AG08395 (cell line): ENCODE results near the gene KIF19.
"Not testable (repeated sequence)": the region's sequence is repeated elsewhere in the genome, so short reads cannot be mapped to it uniquely, and the experiment has no call there.

Experiments
- DNase-seq: peaks from one replicate; pipeline ENCODE4 v3.0.0; 2012; ENCODE audit warnings: mixed read lengths, low spot score

KIF19 gene

GRCh38 chr17:74389937-74390679, 64.1 kb downstream of the KIF19 start:
- DNase-seq = no peak

DNA sequence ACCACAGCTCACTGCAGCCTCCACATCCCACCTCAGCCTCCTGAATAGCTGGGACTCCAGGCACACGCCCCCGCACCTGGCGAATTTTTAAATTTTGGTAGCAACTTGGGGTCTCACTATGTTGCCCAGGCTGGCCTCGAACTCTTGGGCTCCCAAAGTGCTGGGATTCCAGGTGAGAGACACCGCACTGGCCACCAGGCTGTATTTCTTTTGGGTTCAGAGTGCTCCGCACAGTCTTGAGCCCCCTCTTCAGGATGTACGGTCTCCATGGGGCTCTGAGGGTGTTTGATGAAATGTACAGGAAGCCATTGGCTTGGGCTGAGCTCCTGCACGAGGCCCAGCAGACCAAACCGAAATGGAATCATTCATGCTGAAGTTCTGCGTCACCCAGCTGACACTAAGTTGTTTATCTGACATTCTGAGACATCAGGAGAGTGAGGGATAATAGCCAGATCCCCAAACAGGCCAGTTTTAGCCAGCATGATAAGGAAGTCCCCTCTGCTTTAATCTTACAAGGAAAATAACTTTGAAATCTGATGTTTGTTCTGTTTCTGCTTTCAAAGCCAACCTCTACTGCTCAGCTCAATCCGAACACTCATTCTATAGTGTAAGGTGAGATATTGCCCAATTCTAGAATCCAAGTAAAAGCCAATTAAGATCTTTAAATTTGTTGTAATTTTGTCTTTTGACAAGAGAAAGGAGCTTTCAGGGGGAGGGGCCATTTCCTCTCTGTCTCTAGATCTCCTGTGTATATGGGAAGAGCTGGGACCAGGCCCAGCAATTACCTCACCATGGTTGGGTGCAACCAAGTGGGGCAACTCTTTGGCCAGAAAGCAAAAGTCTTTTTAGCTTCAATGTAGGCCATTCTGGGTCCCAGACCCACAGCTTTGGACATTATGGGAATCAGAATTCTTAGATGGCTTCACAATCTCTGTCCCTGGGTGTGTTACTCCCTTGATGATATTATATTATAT, 64.9 kb downstream of the KIF19 start:
- no peak for DNase-seq

GRCh38 chr17:74391771-74392170, 65.7 kb downstream of the KIF19 start:
- DNase-seq = no peak

DNA sequence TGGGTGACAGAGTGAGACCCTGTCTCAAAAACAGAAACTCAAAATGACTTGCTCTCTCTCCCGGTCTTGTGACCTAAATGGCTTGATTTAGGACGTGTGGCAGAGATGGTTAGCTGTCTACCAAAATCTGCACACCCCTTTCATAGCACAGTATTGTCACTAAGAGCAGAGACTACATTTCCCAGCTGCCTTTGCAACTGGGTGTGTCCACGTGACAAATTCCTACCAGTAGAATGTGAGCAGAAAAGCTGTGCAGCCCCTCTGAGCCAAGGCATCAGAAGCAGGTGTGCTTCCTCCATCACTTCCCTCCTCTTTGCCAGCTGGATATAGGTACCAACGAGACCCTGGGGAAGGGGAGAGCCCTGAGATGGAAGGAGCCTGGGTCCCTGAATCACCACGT, 66.8 kb downstream of the KIF19 start:
- DNase-seq = no peak

- DNase-seq = no peak
Measured at GRCh38 chr17:74393346-74393942, 67.4 kb downstream of the KIF19 start.

GRCh38 chr17:74394275-74394950, 68.4 kb downstream of the KIF19 start:
- DNase-seq = no peak

- no peak for DNase-seq
Measured at GRCh38 chr17:74394977-74395376, 69.0 kb downstream of the KIF19 start.

DNA sequence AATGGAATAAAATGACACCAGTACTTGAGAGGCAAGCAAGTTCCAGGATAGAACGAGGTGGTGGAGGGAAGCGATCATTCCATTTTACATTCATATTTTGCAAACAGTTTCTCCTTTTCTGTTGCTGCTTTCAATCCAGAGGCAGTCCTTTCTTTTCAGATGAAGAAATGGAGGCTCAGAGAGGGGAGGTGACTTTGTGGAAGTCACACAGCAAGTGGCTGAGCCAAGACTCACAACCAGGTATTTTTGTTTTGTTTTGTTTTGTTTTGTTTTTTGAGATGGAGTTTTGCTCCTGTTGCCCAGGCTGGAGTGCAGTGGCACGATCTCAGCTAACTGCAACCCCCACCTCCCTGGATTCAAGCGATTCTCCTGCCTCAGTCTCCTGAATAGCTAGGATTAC, 70.5 kb downstream of the KIF19 start:
- no peak for DNase-seq

- no peak for DNase-seq
Measured at GRCh38 chr17:74402048-74402447, 76.0 kb downstream of the KIF19 start.

DNA sequence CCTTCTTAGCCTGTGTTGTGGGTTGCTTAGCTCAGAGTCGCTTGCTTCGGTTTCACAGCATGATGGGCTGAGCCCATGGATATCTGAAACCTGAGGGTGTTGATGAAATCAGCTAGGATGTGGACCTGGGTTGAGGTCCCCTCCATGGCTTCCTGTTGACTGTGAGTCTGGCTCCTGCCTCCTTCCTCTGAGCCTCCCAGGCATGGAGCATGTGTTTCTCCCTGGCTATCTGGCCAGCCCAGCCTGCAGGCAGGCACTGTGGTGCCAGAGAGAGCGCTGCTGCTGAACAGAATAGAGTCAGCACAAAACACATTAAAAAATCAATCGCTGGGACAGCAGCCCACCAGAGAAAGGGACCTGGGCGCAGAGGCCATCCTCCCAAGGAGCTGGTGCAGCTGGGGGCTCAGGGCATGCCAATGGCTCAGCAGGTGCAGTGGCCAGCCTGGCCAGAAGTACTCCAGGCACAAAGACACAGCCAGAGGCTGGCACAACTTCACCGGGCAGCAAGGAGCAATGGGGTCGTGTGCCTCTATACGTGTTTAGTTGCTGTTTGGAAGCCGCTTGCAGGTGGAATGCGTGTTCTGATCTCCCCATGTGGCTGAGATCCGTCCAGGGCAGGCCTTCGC, 77.6 kb downstream of the KIF19 start:
- no peak for DNase-seq

DNA sequence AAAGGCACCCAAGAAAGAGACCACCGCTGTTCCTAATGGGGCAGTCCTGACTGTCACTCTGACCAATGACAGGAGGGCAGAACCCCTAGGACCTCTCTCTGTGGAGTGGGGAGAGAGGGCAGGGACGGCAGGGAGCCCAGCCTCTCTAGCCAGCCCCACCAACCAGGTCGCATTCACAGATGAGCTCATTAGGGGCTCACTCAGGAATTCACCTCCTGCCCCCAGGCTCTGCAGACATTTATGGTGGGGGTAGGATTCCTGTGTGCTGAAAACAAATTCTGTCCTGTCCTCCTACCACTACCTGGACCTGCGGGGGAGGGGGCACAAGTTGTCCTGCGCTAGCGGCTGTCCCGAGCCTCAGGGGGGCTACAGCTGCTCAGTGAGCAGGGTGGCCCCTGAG, 78.2 kb downstream of the KIF19 start:
- no peak for DNase-seq

DNA sequence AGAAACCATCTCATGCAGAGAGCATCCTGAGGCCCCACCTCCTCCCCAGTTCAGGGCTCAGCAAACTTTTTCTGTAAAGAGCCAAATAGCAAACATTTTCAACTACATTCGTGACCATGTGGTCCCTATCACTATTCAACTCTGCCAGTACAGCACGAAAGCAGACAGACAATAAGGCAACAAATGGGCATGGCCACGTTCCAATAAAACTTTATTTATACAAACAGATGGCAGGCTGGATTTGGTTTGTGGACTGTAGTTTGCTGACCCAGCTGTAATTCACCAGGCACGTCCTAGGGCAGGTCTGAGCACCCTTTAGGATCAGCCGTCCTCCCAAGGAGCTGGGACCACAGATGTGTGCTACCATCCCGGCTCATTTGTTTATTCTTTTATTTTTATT, 78.8 kb downstream of the KIF19 start:
- DNase-seq = no peak

DNA sequence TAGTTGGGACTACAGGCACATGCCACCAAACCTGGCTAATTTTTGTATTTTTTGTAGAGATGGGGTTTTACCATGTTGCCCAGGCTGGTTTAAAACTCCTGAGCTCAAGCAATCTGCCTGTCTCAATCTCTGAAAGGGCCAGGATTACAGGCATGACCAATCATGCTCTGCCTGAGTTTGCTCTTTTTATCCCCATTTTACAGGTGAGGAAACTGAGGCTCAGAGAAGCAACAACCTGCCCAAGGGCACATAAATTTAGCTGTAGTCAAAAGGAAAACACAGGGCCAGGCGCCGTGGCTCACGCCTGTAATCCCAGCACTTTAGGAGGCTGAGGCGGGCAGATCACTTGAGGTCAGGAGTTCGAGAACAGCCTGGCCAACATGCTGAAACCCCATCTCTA, 79.3 kb downstream of the KIF19 start:
- not testable (repeated sequence) for DNase-seq
